Measurements from ENCODE around the gene CDC14A. TPM values are rescaled to one million over a fixed set of nuclear protein-coding genes. Genes with fewer than 3 reads are reported as not detected.

The CDC14A gene
- total RNA-seq, 2 experiments from 2014 or later: 18.9 to 20.2 TPM

DNA sequence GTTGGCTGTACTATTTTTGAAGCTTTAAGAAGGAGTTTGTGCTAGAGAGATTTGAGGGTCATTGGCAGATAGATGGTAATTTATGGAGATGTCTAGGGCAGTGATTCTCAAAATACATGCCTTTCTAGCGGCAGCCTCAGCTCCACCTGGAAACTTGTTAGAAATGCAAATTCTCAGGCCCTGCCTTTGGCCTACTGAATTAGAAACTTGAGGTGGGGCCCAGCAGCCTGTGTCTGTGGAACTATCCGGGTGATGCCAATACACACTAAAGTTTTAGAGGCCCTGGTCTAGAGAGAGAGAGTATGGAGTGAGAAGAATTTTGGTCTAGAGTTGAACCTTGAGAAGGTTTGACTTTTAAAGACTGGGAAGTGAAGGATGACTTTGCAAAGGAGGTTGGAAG is 82.5 kb downstream of the CDC14A start:
- no peak for DNase-seq
- Mint-ChIP-seq H3K27ac (peak overlapping the region; percentile 75), H3K9me3 (no peaks in the 10 kb centered on the region), H3K27me3 (no peaks in the 10 kb centered on the region), H3K36me3 (peaks cover 41% of the 10 kb centered on the region), H3K4me3 (no peak overlapping the region), H3K4me1 (ENCODE audit: low read depth) (peaks cover 80% of the 10 kb centered on the region)
- ChIA-PET POLR2A (interaction anchor here (1.0 to 2.3 kb wide), 3 partner anchors 10 to 83 kb away, joined by 4 to 7 read pairs (median 4); partner anchors contain the start of gene CDC14A), CTCF (interaction anchor here (0.7 to 1.4 kb wide), 4 partner anchors 12 to 81 kb away, joined by 3 to 5 read pairs (median 4); no protein-coding TSS in a partner anchor)
- intact Hi-C loops (cut with micrococcal nuclease): no loop called here

DNA sequence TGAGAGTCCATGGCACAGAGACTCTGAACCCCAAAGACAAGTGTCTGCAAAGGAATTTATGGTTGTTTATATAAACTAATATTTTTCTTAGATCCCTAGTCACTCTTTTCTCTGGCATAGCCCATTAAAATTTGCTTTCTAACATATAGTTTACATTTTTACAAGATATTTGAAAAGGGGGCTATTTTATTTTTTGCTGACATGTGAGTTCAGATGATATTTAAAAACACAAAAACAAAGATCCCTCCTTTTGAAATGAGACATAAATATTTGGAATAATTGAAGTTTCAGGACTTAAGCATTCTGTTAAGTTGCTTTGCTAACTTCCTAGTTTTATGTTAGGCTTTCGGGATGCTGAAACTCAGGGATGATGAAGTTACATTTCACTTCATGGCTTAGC is 86.1 kb downstream of the CDC14A start:
- Mint-ChIP-seq H3K36me3 (peaks cover 26% of the 10 kb centered on the region), H3K9me3 (no peaks in the 10 kb centered on the region), H3K4me3 (no peak overlapping the region), H3K4me1 (ENCODE audit: low read depth) (peaks cover 79% of the 10 kb centered on the region), H3K27me3 (no peaks in the 10 kb centered on the region), H3K27ac (no peak overlapping the region)
- ChIA-PET CTCF (no interaction called here), POLR2A (no interaction called here)
- intact Hi-C loops (cut with micrococcal nuclease): no loop called here
- DNase-seq: no peak

DNA sequence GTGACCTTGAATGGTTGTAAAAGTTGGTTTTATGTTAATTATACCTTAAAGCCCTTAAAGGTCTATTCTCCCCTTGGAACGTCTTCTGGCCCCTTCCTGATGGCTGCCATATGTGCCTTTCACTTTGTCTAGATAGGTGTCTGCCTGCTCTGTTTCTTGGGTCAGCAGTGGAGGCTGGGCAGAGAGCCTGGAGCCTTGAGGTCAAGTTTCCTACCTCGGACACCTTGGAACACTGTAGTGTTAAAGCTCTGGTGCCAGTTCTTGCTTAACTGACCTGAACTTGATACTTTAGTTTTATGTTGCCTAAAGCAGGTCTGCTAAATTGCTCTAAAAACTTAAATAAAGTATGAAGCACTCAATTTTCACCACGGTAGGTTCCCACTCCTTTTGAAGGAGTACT is 86.5 kb downstream of the CDC14A start:
- Mint-ChIP-seq H3K4me1 (ENCODE audit: low read depth) (peaks cover 80% of the 10 kb centered on the region), H3K36me3 (peaks cover 28% of the 10 kb centered on the region), H3K9me3 (no peaks in the 10 kb centered on the region), H3K27me3 (no peaks in the 10 kb centered on the region), H3K27ac (peak overlapping the region; percentile 74), H3K4me3 (no peak overlapping the region)
- POLR2A ChIA-PET: no interaction called here
- CTCF ChIA-PET: interaction anchor here (0.9 to 4.5 kb wide), 2 partner anchors 42 to 85 kb away, joined by 3 to 26 read pairs; partner anchors contain the start of gene CDC14A
- DNase-seq: no peak
- intact Hi-C loops (cut with micrococcal nuclease): no loop called here

DNA sequence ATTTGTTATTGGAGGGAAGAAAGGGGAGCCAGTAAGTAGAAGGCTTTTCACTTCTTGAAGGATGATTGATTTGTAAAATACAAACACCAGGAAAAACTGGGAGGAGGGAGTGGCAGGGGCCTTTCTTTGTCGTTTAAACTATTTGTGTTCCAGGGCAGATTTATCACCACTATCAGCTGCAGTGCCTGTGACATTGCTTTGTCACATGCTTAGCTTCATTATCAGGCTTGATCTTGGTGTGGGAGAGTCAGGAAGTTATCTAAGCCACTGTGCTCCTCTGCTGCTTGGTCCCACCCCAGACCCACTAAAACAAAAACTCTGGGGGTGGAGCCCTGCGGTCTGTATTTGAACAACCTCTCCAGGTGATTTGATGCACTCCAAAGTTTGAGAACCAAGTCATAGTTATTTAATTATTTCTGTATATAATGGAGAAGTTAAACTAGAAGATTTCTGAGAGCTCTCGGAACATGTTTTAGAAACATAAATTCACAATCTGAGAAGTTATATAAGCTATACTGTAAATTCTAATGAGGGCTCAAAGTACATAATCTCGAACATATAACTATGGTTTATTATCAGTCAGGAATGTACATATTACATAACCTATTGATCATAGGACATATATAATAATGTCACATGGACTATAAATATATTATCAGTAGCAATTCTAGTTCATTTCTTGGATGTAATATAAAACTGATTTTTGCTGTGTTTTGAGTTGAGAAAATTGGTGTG is 87.9 kb downstream of the CDC14A start:
- POLR2A ChIA-PET: interaction anchor here (0.7 to 1.6 kb wide), 5 partner anchors 17 to 89 kb away, joined by 3 to 6 read pairs (median 3); no protein-coding TSS in a partner anchor
- H3K4me3 Mint-ChIP-seq: peak overlapping the region; percentile 1
- H3K4me1 Mint-ChIP-seq (ENCODE audit: low read depth): peaks cover 80% of the 10 kb centered on the region
- intact Hi-C loops (cut with micrococcal nuclease): loop anchor here (1.0 to 10.0 kb wide), 6 partner anchors 12 to 852 kb away; partner anchors contain the start of gene RTCA
- CTCF ChIA-PET: interaction anchor here (0.8 to 4.5 kb wide), 6 partner anchors 10 to 87 kb away, joined by 3 to 26 read pairs (median 4); partner anchors contain the start of gene CDC14A
- DNase-seq: peak; percentile 89
- H3K36me3 Mint-ChIP-seq: peaks cover 25% of the 10 kb centered on the region
- no peaks in the 10 kb centered on the region for H3K9me3 Mint-ChIP-seq
- no peaks in the 10 kb centered on the region for H3K27me3 Mint-ChIP-seq
- H3K27ac Mint-ChIP-seq: peak overlapping the region; percentile 79

DNA sequence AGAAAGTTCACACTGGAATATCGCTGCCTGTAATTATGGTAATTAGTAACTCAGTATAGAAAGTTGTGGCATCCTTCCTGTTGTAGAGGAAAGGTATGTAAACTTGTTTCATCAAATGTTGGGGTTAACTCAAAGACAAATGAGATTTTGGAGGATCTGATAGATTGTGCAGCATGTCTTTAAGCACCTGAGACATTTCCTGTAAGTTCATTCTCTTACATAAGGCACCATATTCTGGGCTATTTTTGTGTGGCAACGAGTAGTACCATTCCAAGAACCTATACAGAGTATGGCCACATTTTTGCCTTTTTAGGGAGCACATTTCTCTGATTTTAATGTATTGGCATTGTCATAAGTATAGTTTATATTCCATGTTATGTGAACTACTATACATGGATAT is 88.8 kb downstream of the CDC14A start:
- CTCF ChIA-PET: interaction anchor here (0.8 to 4.5 kb wide), 4 partner anchors 12 to 88 kb away, joined by 3 to 26 read pairs (median 4); partner anchors contain the start of gene CDC14A
- Mint-ChIP-seq H3K27me3 (no peaks in the 10 kb centered on the region), H3K9me3 (no peaks in the 10 kb centered on the region), H3K36me3 (peaks cover 25% of the 10 kb centered on the region), H3K4me3 (peak overlapping the region; percentile 41), H3K4me1 (ENCODE audit: low read depth) (peaks cover 81% of the 10 kb centered on the region), H3K27ac (peak overlapping the region; percentile 69)
- DNase-seq: no peak
- intact Hi-C loops (cut with micrococcal nuclease): loop anchor here (1.0 to 10.0 kb wide), 4 partner anchors 8 to 851 kb away; partner anchors contain the start of gene RTCA
- POLR2A ChIA-PET: interaction anchor here (1.3 to 1.6 kb wide), 3 partner anchors 10 to 63 kb away, joined by 3 to 4 read pairs (median 4); no protein-coding TSS in a partner anchor

DNA sequence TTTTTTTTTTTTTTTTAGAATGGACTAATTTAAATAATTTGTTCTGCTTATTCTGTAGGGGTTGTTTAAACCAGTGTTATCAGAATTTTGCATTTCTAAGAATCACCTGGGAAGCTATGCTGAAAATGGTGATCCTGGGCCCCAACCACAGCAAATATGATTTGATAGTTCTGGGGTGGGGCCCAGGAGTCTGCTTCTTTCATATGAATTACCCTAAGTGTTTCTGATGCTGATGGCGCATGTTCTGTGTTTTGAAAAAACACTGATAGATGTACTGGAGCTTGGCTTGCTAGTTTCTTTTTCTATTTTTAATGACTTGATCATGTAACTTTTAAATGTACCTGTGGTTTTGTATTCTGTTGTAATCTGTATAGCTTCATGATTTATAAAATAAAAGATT is 89.3 kb downstream of the CDC14A start:
- Mint-ChIP-seq H3K36me3 (peaks cover 23% of the 10 kb centered on the region), H3K4me1 (ENCODE audit: low read depth) (peaks cover 81% of the 10 kb centered on the region), H3K9me3 (no peaks in the 10 kb centered on the region), H3K27ac (peak overlapping the region; percentile 69), H3K27me3 (no peaks in the 10 kb centered on the region), H3K4me3 (no peak overlapping the region)
- peak; percentile 52 for DNase-seq
- ChIA-PET POLR2A (interaction anchor here (1.3 to 1.6 kb wide), 2 partner anchors 10 to 45 kb away, joined by 4 read pairs; no protein-coding TSS in a partner anchor), CTCF (interaction anchor here (0.8 to 4.5 kb wide), 4 partner anchors 12 to 88 kb away, joined by 3 to 26 read pairs (median 4); partner anchors contain the start of gene CDC14A)
- intact Hi-C loops (cut with micrococcal nuclease): loop anchor here (1.0 to 10.0 kb wide), 4 partner anchors 8 to 851 kb away; partner anchors contain the start of gene RTCA

DNA sequence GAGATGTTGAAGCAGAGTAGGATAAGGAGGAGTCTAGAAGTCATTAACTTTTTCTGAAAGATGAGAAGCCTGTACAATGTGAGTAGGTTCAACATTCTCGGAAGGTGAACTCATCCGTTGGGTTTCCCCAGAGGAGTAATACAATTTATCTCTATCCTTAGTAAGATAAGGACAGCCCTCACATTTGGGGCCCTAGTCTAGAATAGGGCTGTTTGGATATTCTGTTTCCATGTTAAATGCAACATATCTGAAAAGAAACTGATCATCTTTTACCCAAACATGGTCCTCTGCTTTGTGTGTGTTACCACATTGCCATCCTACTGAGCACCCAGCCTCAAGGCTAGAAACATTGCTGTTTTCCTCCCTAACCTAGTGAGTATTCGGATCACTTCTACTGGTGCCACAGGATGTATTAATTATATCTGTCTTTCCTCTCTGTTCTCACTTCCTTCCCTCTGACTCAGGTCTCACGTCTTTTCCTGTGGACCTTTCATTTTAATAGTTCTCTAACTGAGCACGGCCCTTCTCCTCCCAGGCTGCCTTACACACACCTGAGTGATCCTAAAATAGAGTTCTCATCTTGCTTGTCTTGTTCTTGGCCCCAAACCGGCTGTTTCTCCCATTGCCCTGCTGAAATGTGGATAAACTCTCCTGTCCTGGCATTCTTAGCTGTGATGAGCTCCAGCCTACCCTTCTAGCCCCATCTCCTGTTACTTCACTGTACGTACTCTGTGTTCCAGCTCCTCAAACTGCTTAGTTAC is 91.7 kb downstream of the CDC14A start:
- peak; percentile 65 for DNase-seq
- Mint-ChIP-seq H3K4me1 (ENCODE audit: low read depth) (peaks cover 84% of the 10 kb centered on the region), H3K36me3 (peaks cover 34% of the 10 kb centered on the region)

DNA sequence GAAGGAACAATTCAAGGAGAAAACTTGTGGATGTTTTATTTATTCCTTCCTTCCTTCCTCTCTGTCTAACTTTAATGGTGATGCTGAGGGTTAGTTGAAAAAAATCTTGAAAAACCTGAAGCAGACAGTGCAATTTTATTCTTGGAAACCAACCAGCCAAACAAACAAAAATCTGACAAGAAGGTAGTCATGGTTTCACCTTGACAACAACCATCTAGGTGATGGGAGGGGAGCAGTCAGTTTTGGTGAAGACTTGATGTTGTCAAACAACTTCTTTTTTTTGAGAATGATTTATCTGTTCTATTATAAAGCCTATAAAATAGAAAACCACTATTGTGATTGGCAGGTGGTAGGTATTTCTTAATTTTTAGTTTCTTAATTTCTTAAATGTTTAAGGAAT is 93.3 kb downstream of the CDC14A start:
- no peaks in the 10 kb centered on the region for H3K27me3 Mint-ChIP-seq
- peak overlapping the region; percentile 46 for H3K4me3 Mint-ChIP-seq
- H3K27ac Mint-ChIP-seq: peak overlapping the region; percentile 98
- intact Hi-C loops (cut with micrococcal nuclease): loop anchor here (2.0 to 10.0 kb wide), 4 partner anchors 313 to 819 kb away; partner anchors contain the start of genes SASS6 and TRMT13
- CTCF ChIA-PET: interaction anchor here (1.3 to 2.5 kb wide), 5 partner anchors 10 to 93 kb away, joined by 4 to 20 read pairs (median 6); partner anchors contain the start of gene CDC14A
- POLR2A ChIA-PET: interaction anchor here (7.4 kb wide), 1 partner anchor 92 kb away, joined by 45 read pairs; the partner anchor contains the start of gene CDC14A
- no peaks in the 10 kb centered on the region for H3K9me3 Mint-ChIP-seq
- peaks cover 86% of the 10 kb centered on the region for H3K4me1 Mint-ChIP-seq (ENCODE audit: low read depth)
- no peak for DNase-seq
- H3K36me3 Mint-ChIP-seq: peaks cover 43% of the 10 kb centered on the region

More for the DNA sequence above, 91.7 kb downstream of the CDC14A start:
- Mint-ChIP-seq H3K27me3 (no peaks in the 10 kb centered on the region), H3K27ac (peak overlapping the region; percentile 98), H3K9me3 (no peaks in the 10 kb centered on the region), H3K4me3 (peak overlapping the region; percentile 82)
- ChIA-PET POLR2A (interaction anchor here (1.0 to 7.4 kb wide), 5 partner anchors 11 to 177 kb away, joined by 3 to 45 read pairs (median 3); partner anchors contain the start of gene CDC14A), CTCF (interaction anchor here (0.6 to 1.9 kb wide), 5 partner anchors 11 to 91 kb away, joined by 4 to 6 read pairs (median 5); partner anchors contain the start of gene CDC14A)
- intact Hi-C loops (cut with micrococcal nuclease): loop anchor here (1.0 to 10.0 kb wide), 8 partner anchors 8 to 848 kb away; partner anchors contain the start of genes CDC14A, RTCA, SASS6 and TRMT13

DNA sequence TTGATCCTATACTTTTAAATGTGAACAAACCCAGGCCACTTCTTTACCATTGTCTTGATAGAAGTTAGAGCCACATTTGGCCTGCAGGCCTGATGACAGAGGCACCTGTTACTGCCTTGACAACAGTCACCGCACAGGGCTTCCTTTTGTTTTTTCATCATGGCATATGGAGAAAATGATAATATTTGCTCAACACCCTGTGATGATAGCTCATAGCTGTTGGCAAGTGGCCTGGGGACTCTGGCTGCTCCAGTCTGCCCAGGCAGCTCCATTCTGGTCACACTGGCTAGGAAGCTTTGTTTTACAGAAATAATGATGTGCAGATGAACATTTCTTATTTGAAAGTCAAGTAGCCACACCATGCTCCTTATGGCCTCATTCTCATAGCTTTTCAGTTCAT is 96.1 kb downstream of the CDC14A start:
- no peaks in the 10 kb centered on the region for H3K9me3 Mint-ChIP-seq
- intact Hi-C loops (cut with micrococcal nuclease): loop anchor here (2.0 to 10.0 kb wide), 3 partner anchors 142 to 816 kb away; no protein-coding TSS in a partner anchor
- peak overlapping the region; percentile 65 for H3K4me3 Mint-ChIP-seq
- H3K4me1 Mint-ChIP-seq (ENCODE audit: low read depth): peaks cover 91% of the 10 kb centered on the region
- POLR2A ChIA-PET: interaction anchor here (1.2 to 7.4 kb wide), 3 partner anchors 15 to 95 kb away, joined by 3 to 45 read pairs (median 3); partner anchors contain the start of gene CDC14A
- CTCF ChIA-PET: interaction anchor here (0.6 to 1.9 kb wide), 5 partner anchors 11 to 96 kb away, joined by 3 to 11 read pairs (median 3); partner anchors contain the start of gene CDC14A
- H3K27ac Mint-ChIP-seq: peak overlapping the region; percentile 88
- H3K27me3 Mint-ChIP-seq: no peaks in the 10 kb centered on the region
- no peak for DNase-seq
- peaks cover 45% of the 10 kb centered on the region for H3K36me3 Mint-ChIP-seq

DNA sequence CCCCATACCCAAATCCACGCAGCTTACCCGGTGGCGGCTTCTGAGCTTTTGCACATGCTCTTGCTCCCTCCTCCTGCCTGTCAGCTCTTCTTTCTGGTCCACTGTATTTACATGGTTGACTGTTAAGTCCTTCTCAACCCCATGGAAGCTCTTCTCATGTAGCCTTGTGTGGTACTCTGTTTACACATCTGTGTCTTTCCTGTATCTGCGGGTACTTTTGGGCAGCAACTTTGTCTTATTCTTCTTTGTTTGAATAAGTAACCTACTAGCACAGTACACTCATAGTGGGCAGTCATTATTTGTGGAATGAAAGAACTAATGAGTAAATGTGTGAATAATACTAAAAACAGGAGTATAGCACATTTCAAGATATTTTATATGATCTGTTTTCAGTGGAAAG is 97.2 kb downstream of the CDC14A start:
- Mint-ChIP-seq H3K27me3 (no peaks in the 10 kb centered on the region), H3K9me3 (no peaks in the 10 kb centered on the region), H3K36me3 (peaks cover 37% of the 10 kb centered on the region), H3K4me3 (peak overlapping the region; percentile 65), H3K27ac (peak overlapping the region; percentile 88), H3K4me1 (ENCODE audit: low read depth) (peaks cover 84% of the 10 kb centered on the region)
- intact Hi-C loops (cut with micrococcal nuclease): loop anchor here (1.0 to 10.0 kb wide), 6 partner anchors 8 to 815 kb away; no protein-coding TSS in a partner anchor
- POLR2A ChIA-PET: interaction anchor here (0.5 to 7.4 kb wide), 7 partner anchors 16 to 411 kb away, joined by 3 to 45 read pairs (median 3); partner anchors contain the start of genes CDC14A and TRMT13
- CTCF ChIA-PET: interaction anchor here (0.6 to 1.9 kb wide), 3 partner anchors 9 to 96 kb away, joined by 3 to 11 read pairs (median 4); no protein-coding TSS in a partner anchor
- peak; percentile 56 for DNase-seq
